Activated naive CD8-positive, alpha-beta T cell treated with anti-CD3 and anti-CD28 coated beads, Interleukin-2, amount 10 ng/mL, durations not matched to agents 7 days and 5 days (primary cell): ENCODE data around the gene MAP2K6. TPM values are rescaled to one million over a fixed set of nuclear protein-coding genes. Genes with fewer than 3 reads are reported as not detected.

ENCODE experiments used
- ATAC-seq: fragments of 150-1000 bp; cut with Tn5 transposase; one replicate; pipeline ENCODE4 v1.10.0; 2021; ENCODE audit warnings: low read depth, moderate library complexity
- POLR2A ChIA-PET: fragments of 350-600 bp; sonication (Branson Sonifier 250); formaldehyde crosslinking; loops from one replicate; lab custom pipeline; 2021; ENCODE audit warnings: antibody characterized with exemption; lab: Charles Lee
- DNase-seq: peaks from one replicate; pipeline ENCODE4 v3.0.0; 2021
- H3K27ac Mint-ChIP-seq: one replicate; pipeline ENCODE4 v1.8.0; 2022; ENCODE audit warnings: mild to moderate bottlenecking, mixed read lengths
- H3K27me3 Mint-ChIP-seq: one replicate; pipeline ENCODE4 v1.8.0; 2022; ENCODE audit warnings: mild to moderate bottlenecking, moderate library complexity, mixed read lengths
- H3K36me3 Mint-ChIP-seq: one replicate; pipeline ENCODE4 v1.8.0; 2021; ENCODE audit warnings: mild to moderate bottlenecking, mixed read lengths
- H3K4me1 Mint-ChIP-seq: one replicate; pipeline ENCODE4 v1.8.0; 2021; ENCODE audit warnings: mixed read lengths
- H3K4me3 Mint-ChIP-seq: one replicate; pipeline ENCODE4 v1.8.0; 2022; ENCODE audit warnings: mild to moderate bottlenecking, moderate library complexity, mixed read lengths
- H3K9me3 Mint-ChIP-seq: one replicate; pipeline ENCODE4 v1.8.0; 2021; ENCODE audit warnings: mixed read lengths
- total RNA-seq, 2 experiments: library from RNA; stranded (reverse); gene quantifications; one replicate each; pipeline ENCODE4 v1.2.3, GENCODE V29; 2021

MAP2K6 gene
- total RNA-seq, 2 experiments from 2014 or later: 11.7 to 13.6 TPM

GRCh38 chr17:69433093-69433492, 18.6 kb downstream of the MAP2K6 start:
- Mint-ChIP-seq H3K4me3 (no peak overlapping the region), H3K27me3 (no peaks in the 10 kb centered on the region), H3K27ac (no peak overlapping the region), H3K36me3 (peaks cover 14% of the 10 kb centered on the region), H3K9me3 (peaks cover 2% of the 10 kb centered on the region), H3K4me1 (peaks cover 9% of the 10 kb centered on the region)
- no peak for DNase-seq
- no peak for ATAC-seq
- POLR2A ChIA-PET: no interaction called here

GRCh38 chr17:69434164-69434579, 19.7 kb downstream of the MAP2K6 start:
- POLR2A ChIA-PET: no interaction called here

GRCh38 chr17:69435971-69436696, 21.6 kb downstream of the MAP2K6 start:
- DNase-seq: no peak
- H3K27me3 Mint-ChIP-seq: no peaks in the 10 kb centered on the region
- H3K4me1 Mint-ChIP-seq: peaks cover 5% of the 10 kb centered on the region
- no peak overlapping the region for H3K4me3 Mint-ChIP-seq
- POLR2A ChIA-PET: no interaction called here
- peaks cover 5% of the 10 kb centered on the region for H3K9me3 Mint-ChIP-seq
- H3K27ac Mint-ChIP-seq: no peak overlapping the region
- ATAC-seq: no peak
- peaks cover 16% of the 10 kb centered on the region for H3K36me3 Mint-ChIP-seq

More at GRCh38 chr17:69434164-69434579, 19.7 kb downstream of the MAP2K6 start:
- DNase-seq: no peak
- no peaks in the 10 kb centered on the region for H3K27me3 Mint-ChIP-seq
- no peak overlapping the region for H3K27ac Mint-ChIP-seq
- H3K4me3 Mint-ChIP-seq: no peak overlapping the region
- peaks cover 9% of the 10 kb centered on the region for H3K4me1 Mint-ChIP-seq
- peaks cover 14% of the 10 kb centered on the region for H3K36me3 Mint-ChIP-seq
- H3K9me3 Mint-ChIP-seq: peaks cover 2% of the 10 kb centered on the region
- no peak for ATAC-seq

- H3K4me3 Mint-ChIP-seq: no peak overlapping the region
- no peak overlapping the region for H3K27ac Mint-ChIP-seq
- no peaks in the 10 kb centered on the region for H3K27me3 Mint-ChIP-seq
- H3K36me3 Mint-ChIP-seq: peaks cover 13% of the 10 kb centered on the region
- DNase-seq (no peak), ATAC-seq (no peak)
- peaks cover 4% of the 10 kb centered on the region for H3K9me3 Mint-ChIP-seq
- peaks cover 5% of the 10 kb centered on the region for H3K4me1 Mint-ChIP-seq
- POLR2A ChIA-PET: no interaction called here
Measured at GRCh38 chr17:69437475-69437874, 23.0 kb downstream of the MAP2K6 start.

GRCh38 chr17:69438776-69439175, 24.3 kb downstream of the MAP2K6 start:
- H3K4me3 Mint-ChIP-seq: no peak overlapping the region
- H3K9me3 Mint-ChIP-seq: peaks cover 3% of the 10 kb centered on the region
- H3K27ac Mint-ChIP-seq: no peak overlapping the region
- no peak for DNase-seq
- POLR2A ChIA-PET: no interaction called here
- no peak for ATAC-seq
- H3K4me1 Mint-ChIP-seq: peaks cover 5% of the 10 kb centered on the region
- H3K27me3 Mint-ChIP-seq: no peaks in the 10 kb centered on the region
- peaks cover 9% of the 10 kb centered on the region for H3K36me3 Mint-ChIP-seq

GRCh38 chr17:69441179-69441578, 26.7 kb downstream of the MAP2K6 start:
- peaks cover 3% of the 10 kb centered on the region for H3K9me3 Mint-ChIP-seq
- H3K36me3 Mint-ChIP-seq: peaks cover 9% of the 10 kb centered on the region
- ATAC-seq: no peak
- H3K27me3 Mint-ChIP-seq: no peaks in the 10 kb centered on the region
- POLR2A ChIA-PET: no interaction called here
- DNase-seq: no peak
- H3K4me1 Mint-ChIP-seq: peaks cover 11% of the 10 kb centered on the region
- H3K4me3 Mint-ChIP-seq: no peak overlapping the region
- H3K27ac Mint-ChIP-seq: no peak overlapping the region

- peaks cover 11% of the 10 kb centered on the region for H3K4me1 Mint-ChIP-seq
- POLR2A ChIA-PET: no interaction called here
- H3K4me3 Mint-ChIP-seq: no peak overlapping the region
Measured at GRCh38 chr17:69443138-69443537, 28.6 kb downstream of the MAP2K6 start.

GRCh38 chr17:69444023-69444422, 29.5 kb downstream of the MAP2K6 start:
- no peaks in the 10 kb centered on the region for H3K27me3 Mint-ChIP-seq
- ATAC-seq: no peak
- no peak overlapping the region for H3K4me3 Mint-ChIP-seq
- DNase-seq: no peak
- peaks cover 11% of the 10 kb centered on the region for H3K4me1 Mint-ChIP-seq
- peaks cover 3% of the 10 kb centered on the region for H3K9me3 Mint-ChIP-seq
- POLR2A ChIA-PET: no interaction called here
- H3K36me3 Mint-ChIP-seq: peaks cover 4% of the 10 kb centered on the region
- H3K27ac Mint-ChIP-seq: no peak overlapping the region

More at GRCh38 chr17:69443138-69443537, 28.6 kb downstream of the MAP2K6 start:
- Mint-ChIP-seq H3K27me3 (no peaks in the 10 kb centered on the region), H3K27ac (no peak overlapping the region), H3K9me3 (peaks cover 3% of the 10 kb centered on the region), H3K36me3 (peaks cover 4% of the 10 kb centered on the region)
- DNase-seq (no peak), ATAC-seq (no peak)

GRCh38 chr17:69445132-69445531, 30.6 kb downstream of the MAP2K6 start:
- DNase-seq (no peak), ATAC-seq (no peak)
- Mint-ChIP-seq H3K27ac (peak overlapping the region; percentile 37), H3K36me3 (peaks cover 2% of the 10 kb centered on the region), H3K27me3 (no peaks in the 10 kb centered on the region), H3K9me3 (peaks cover 2% of the 10 kb centered on the region), H3K4me1 (peaks cover 7% of the 10 kb centered on the region), H3K4me3 (no peak overlapping the region)
- POLR2A ChIA-PET: no interaction called here

GRCh38 chr17:69447726-69448125, 33.2 kb downstream of the MAP2K6 start:
- POLR2A ChIA-PET: no interaction called here
- no peak overlapping the region for H3K4me3 Mint-ChIP-seq
- ATAC-seq (no peak), DNase-seq (no peak)
- no peaks in the 10 kb centered on the region for H3K27me3 Mint-ChIP-seq
- H3K4me1 Mint-ChIP-seq: peaks cover 14% of the 10 kb centered on the region
- no peaks in the 10 kb centered on the region for H3K36me3 Mint-ChIP-seq
- no peak overlapping the region for H3K27ac Mint-ChIP-seq
- H3K9me3 Mint-ChIP-seq: no peaks in the 10 kb centered on the region

- no peaks in the 10 kb centered on the region for H3K27me3 Mint-ChIP-seq
- POLR2A ChIA-PET: no interaction called here
- H3K9me3 Mint-ChIP-seq: no peaks in the 10 kb centered on the region
- H3K4me3 Mint-ChIP-seq: no peak overlapping the region
- no peak for DNase-seq
- H3K27ac Mint-ChIP-seq: no peak overlapping the region
- H3K36me3 Mint-ChIP-seq: no peaks in the 10 kb centered on the region
- ATAC-seq: no peak
- H3K4me1 Mint-ChIP-seq: peaks cover 14% of the 10 kb centered on the region
Measured at GRCh38 chr17:69448431-69449102, 34.1 kb downstream of the MAP2K6 start.

- Mint-ChIP-seq H3K4me1 (peaks cover 11% of the 10 kb centered on the region), H3K27me3 (no peaks in the 10 kb centered on the region), H3K36me3 (no peaks in the 10 kb centered on the region), H3K4me3 (no peak overlapping the region), H3K27ac (no peak overlapping the region), H3K9me3 (no peaks in the 10 kb centered on the region)
- no peak for DNase-seq
- POLR2A ChIA-PET: no interaction called here
- no peak for ATAC-seq
Measured at GRCh38 chr17:69450131-69450530, 35.6 kb downstream of the MAP2K6 start.

GRCh38 chr17:69450918-69451317, 36.4 kb downstream of the MAP2K6 start:
- ATAC-seq (no peak), DNase-seq (no peak)
- POLR2A ChIA-PET: no interaction called here
- peaks cover 8% of the 10 kb centered on the region for H3K4me1 Mint-ChIP-seq
- H3K27ac Mint-ChIP-seq: no peak overlapping the region
- H3K4me3 Mint-ChIP-seq: no peak overlapping the region
- no peaks in the 10 kb centered on the region for H3K36me3 Mint-ChIP-seq
- H3K9me3 Mint-ChIP-seq: no peaks in the 10 kb centered on the region
- no peaks in the 10 kb centered on the region for H3K27me3 Mint-ChIP-seq
